ENCODE data around the gene WDR6.

WDR6 gene

GRCh38 chr3:49030321-49030720, 23.1 kb downstream of the WDR6 start:
- no peak for DNase-seq

GRCh38 chr3:49032646-49033304, 25.6 kb downstream of the WDR6 start:
- DNase-seq = no peak

GRCh38 chr3:49034650-49035049, 27.5 kb downstream of the WDR6 start:
- DNase-seq = no peak

- no peak for DNase-seq
Observed at GRCh38 chr3:49035281-49035680, 28.1 kb downstream of the WDR6 start.

- no peak for DNase-seq
Observed at GRCh38 chr3:49053543-49053942, 46.4 kb downstream of the WDR6 start.

- DNase-seq = no peak
Observed at GRCh38 chr3:49054344-49054862, 47.2 kb downstream of the WDR6 start.

GRCh38 chr3:49057268-49057667, 50.1 kb downstream of the WDR6 start:
- DNase-seq = no peak

- no peak for DNase-seq
Observed at GRCh38 chr3:49058011-49058410, 50.8 kb downstream of the WDR6 start.
